ENCODE measurements around the gene CALCR.
"Not testable (repeated sequence)": the region's sequence is repeated elsewhere in the genome, so short reads cannot be mapped to it uniquely, and the experiment has no call there.

DNA sequence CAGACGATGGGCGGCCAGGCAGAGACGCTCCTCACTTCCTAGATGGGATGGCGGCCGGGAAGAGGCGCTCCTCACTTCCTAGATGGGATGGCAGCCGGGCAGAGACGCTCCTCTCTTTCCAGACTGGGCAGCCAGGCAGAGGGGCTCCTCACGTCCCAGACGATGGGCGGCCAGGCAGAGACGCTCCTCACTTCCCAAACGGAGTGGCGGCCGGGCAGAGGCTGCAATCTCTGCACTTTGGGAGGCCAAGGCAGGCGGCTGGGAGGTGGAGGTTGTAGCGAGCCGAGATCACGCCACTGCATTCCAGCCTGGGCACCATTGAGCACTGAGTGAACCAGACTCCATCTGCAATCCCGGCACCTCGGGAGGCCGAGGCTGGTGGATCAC is 11.9 kb upstream of the CALCR start:
- TF ChIP-seq, protein P1, sequence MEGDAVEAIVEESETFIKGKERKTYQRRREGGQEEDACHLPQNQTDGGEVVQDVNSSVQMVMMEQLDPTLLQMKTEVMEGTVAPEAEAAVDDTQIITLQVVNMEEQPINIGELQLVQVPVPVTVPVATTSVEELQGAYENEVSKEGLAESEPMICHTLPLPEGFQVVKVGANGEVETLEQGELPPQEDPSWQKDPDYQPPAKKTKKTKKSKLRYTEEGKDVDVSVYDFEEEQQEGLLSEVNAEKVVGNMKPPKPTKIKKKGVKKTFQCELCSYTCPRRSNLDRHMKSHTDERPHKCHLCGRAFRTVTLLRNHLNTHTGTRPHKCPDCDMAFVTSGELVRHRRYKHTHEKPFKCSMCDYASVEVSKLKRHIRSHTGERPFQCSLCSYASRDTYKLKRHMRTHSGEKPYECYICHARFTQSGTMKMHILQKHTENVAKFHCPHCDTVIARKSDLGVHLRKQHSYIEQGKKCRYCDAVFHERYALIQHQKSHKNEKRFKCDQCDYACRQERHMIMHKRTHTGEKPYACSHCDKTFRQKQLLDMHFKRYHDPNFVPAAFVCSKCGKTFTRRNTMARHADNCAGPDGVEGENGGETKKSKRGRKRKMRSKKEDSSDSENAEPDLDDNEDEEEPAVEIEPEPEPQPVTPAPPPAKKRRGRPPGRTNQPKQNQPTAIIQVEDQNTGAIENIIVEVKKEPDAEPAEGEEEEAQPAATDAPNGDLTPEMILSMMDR (conservative IDR thresholded peaks at IDR 0.05; ENCODE audit: low read depth, low read length) = not testable (repeated sequence)
- not testable (repeated sequence) for TF ChIP-seq EZH2 (IDR thresholded peaks at IDR 0.05; ENCODE audit: low read length, unreplicated experiment); EZH2phosphoT487 (IDR thresholded peaks at IDR 0.05; ENCODE audit: borderline replicate concordance, low read length)
